ENCODE results near the gene CDYL2. TPM values are rescaled to one million over a fixed set of nuclear protein-coding genes. Genes with fewer than 3 reads are reported as not detected.

CDYL2 gene
- total RNA-seq, 2 experiments from 2014 or later = 0.98 to 2.5 TPM

DNA sequence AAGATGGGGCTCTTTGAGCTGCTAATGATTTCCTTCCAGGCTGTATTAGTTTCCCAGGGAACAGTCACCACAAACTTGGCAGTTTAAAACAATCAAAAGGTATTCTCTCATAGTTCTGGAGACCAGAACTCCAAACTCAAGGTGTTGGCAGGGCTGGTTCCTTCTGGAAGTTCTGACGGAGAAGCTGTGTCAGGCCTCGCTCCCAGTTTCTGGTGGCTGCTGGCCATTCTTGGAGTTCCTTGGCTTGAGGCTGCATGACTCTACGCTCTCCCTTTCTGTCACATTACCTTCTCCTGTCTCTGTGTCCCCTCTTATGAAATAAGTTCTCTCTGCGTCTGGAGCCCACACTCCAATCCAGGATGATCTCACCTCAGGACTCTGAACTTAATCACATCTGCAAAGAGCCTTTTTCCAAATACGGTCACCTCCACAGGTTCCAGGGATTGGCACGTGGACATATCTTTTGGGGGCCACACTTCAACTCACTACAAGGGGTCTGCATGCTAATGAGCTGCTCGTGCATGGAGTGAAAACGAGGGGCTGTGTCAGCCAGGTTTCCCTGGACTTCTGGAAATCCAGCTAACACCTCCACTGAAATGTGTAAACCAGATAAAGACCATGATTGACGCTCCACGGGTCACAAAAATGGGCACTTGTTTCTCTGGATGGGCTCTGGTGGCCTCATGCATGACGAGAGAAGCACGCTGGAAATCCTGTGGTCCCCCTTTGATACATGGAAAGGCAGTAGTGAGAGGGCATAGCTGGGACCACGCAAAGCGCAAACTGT lies 185.3 kb downstream of the CDYL2 start:
- intact Hi-C loops (cut with micrococcal nuclease; ENCODE audit: unreplicated experiment) = no loop called here
- no peaks in the 10 kb centered on the region for H4K20me1 ChIP-seq (ENCODE audit: insufficient read depth, low read length)
- no peaks in the 10 kb centered on the region for H3K79me2 ChIP-seq (ENCODE audit: insufficient read depth, low read depth, low read length)
- no peak overlapping the region for H2AFZ ChIP-seq (ENCODE audit: low read length)
- H3K4me3 ChIP-seq (ENCODE audit: low read depth, low read length, poor library complexity, severe bottlenecking) = no peak overlapping the region
- no TSS peak for BruUV-seq (replicated peaks)
- POLR2A ChIA-PET = no interaction called here
- no peak overlapping the region for H3K4me2 ChIP-seq (ENCODE audit: low read length)
- H3K27ac ChIP-seq (ENCODE audit: low read depth, low read length, poor library complexity, severe bottlenecking) = no peak overlapping the region
- no peaks in the 10 kb centered on the region for H3K36me3 ChIP-seq (ENCODE audit: insufficient read depth, low read length)
- CTCF ChIA-PET (ENCODE audit: unreplicated experiment) = no interaction called here
- no peak for TF ChIP-seq EZH2phosphoT487 (IDR thresholded peaks at IDR 0.05; ENCODE audit: borderline replicate concordance, low read depth, low read length)
- TF ChIP-seq, protein P1, sequence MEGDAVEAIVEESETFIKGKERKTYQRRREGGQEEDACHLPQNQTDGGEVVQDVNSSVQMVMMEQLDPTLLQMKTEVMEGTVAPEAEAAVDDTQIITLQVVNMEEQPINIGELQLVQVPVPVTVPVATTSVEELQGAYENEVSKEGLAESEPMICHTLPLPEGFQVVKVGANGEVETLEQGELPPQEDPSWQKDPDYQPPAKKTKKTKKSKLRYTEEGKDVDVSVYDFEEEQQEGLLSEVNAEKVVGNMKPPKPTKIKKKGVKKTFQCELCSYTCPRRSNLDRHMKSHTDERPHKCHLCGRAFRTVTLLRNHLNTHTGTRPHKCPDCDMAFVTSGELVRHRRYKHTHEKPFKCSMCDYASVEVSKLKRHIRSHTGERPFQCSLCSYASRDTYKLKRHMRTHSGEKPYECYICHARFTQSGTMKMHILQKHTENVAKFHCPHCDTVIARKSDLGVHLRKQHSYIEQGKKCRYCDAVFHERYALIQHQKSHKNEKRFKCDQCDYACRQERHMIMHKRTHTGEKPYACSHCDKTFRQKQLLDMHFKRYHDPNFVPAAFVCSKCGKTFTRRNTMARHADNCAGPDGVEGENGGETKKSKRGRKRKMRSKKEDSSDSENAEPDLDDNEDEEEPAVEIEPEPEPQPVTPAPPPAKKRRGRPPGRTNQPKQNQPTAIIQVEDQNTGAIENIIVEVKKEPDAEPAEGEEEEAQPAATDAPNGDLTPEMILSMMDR (conservative IDR thresholded peaks at IDR 0.05; ENCODE audit: low read length) = no peak
- H3K9me3 ChIP-seq (ENCODE audit: low read length) = no peaks in the 10 kb centered on the region
- no peaks in the 10 kb centered on the region for H3K4me1 ChIP-seq (ENCODE audit: insufficient read depth, low read length, poor library complexity, severe bottlenecking)
- no peak for DNase-seq (ENCODE audit: low spot score)
- no peaks in the 10 kb centered on the region for H3K9me2 ChIP-seq (ENCODE audit: insufficient read depth, low read length)

DNA sequence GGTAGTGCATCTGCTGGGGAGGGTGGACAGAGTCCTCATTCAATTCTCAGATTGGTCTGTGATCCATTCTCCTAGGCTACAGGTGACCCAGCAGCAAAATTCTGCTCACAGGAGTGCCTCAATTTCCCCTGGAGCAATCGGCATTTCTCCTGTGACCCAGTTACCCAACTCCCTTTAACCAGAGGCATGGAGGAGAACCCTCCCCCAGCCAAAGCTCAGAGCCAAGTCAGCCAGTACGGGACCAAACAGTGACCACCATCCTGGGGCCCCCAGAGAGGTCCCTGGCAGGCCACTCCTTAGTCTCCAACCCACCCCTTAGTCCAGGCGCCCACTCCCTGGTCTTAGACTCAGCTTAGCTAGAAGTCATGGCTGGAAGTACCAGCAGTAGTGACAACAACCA lies 188.0 kb downstream of the CDYL2 start:
- no peak overlapping the region for H3K4me2 ChIP-seq (ENCODE audit: low read length)
- H3K4me1 ChIP-seq (ENCODE audit: insufficient read depth, low read length, poor library complexity, severe bottlenecking) = no peaks in the 10 kb centered on the region
- TF ChIP-seq, protein P1 (conservative IDR thresholded peaks at IDR 0.05; ENCODE audit: low read length) = no peak
- H3K27ac ChIP-seq (ENCODE audit: low read depth, low read length, poor library complexity, severe bottlenecking) = no peak overlapping the region
- H3K79me2 ChIP-seq (ENCODE audit: insufficient read depth, low read depth, low read length) = no peaks in the 10 kb centered on the region
- intact Hi-C loops (cut with micrococcal nuclease; ENCODE audit: unreplicated experiment) = no loop called here
- no TSS peak for BruUV-seq (replicated peaks)
- no peaks in the 10 kb centered on the region for H4K20me1 ChIP-seq (ENCODE audit: insufficient read depth, low read length)
- no peak overlapping the region for H3K4me3 ChIP-seq (ENCODE audit: low read depth, low read length, poor library complexity, severe bottlenecking)
- ChIA-PET POLR2A (no interaction called here), CTCF (ENCODE audit: unreplicated experiment) (no interaction called here)
- H3K36me3 ChIP-seq (ENCODE audit: insufficient read depth, low read length) = no peaks in the 10 kb centered on the region
- H3K9me2 ChIP-seq (ENCODE audit: insufficient read depth, low read length) = no peaks in the 10 kb centered on the region
- no peak overlapping the region for H2AFZ ChIP-seq (ENCODE audit: low read length)
- H3K9me3 ChIP-seq (ENCODE audit: low read length) = no peaks in the 10 kb centered on the region
- no peak for DNase-seq (ENCODE audit: low spot score)

DNA sequence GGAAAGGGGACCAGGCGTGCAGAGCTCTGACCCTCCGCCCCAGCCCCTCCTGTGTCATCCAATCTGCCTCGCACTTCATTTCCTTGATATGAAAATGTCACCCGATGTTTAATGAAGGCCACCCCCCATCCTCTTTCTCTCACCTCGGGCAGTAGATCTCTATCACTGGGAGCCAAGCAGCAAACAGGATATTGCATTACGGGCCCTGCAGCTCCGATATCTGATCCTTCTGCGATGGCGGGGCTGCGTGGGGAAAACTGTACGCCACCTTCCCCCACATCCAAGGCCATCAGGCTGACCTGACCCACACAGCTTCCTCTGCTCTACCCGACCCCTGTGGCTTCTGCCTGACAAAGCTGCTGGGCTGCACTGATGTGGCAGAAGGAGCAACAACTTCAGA lies 188.7 kb downstream of the CDYL2 start:
- no peaks in the 10 kb centered on the region for H3K36me3 ChIP-seq (ENCODE audit: insufficient read depth, low read length)
- no peak overlapping the region for H3K4me2 ChIP-seq (ENCODE audit: low read length)
- no peak overlapping the region for H2AFZ ChIP-seq (ENCODE audit: low read length)
- no peaks in the 10 kb centered on the region for H3K9me2 ChIP-seq (ENCODE audit: insufficient read depth, low read length)
- CTCF ChIA-PET (ENCODE audit: unreplicated experiment) = no interaction called here
- no peaks in the 10 kb centered on the region for H3K9me3 ChIP-seq (ENCODE audit: low read length)
- intact Hi-C loops (cut with micrococcal nuclease; ENCODE audit: unreplicated experiment) = no loop called here
- no peak overlapping the region for H3K27ac ChIP-seq (ENCODE audit: low read depth, low read length, poor library complexity, severe bottlenecking)
- no TSS peak for BruUV-seq (replicated peaks)
- no peak for DNase-seq (ENCODE audit: low spot score)
- H4K20me1 ChIP-seq (ENCODE audit: insufficient read depth, low read length) = no peaks in the 10 kb centered on the region
- POLR2A ChIA-PET = no interaction called here
- no peak overlapping the region for H3K4me3 ChIP-seq (ENCODE audit: low read depth, low read length, poor library complexity, severe bottlenecking)
- TF ChIP-seq, protein P1 (conservative IDR thresholded peaks at IDR 0.05; ENCODE audit: low read length) = no peak
- TF ChIP-seq EZH2phosphoT487 (IDR thresholded peaks at IDR 0.05; ENCODE audit: borderline replicate concordance, low read depth, low read length) = no peak
- no peaks in the 10 kb centered on the region for H3K79me2 ChIP-seq (ENCODE audit: insufficient read depth, low read depth, low read length)
- H3K4me1 ChIP-seq (ENCODE audit: insufficient read depth, low read length, poor library complexity, severe bottlenecking) = no peaks in the 10 kb centered on the region
